Activated CD4-positive, alpha-beta T cell treated with anti-CD3 and anti-CD28 coated beads, Interleukin-10, Interleukin-2, amounts not matched to agents 100 ng/mL and 50 ng/mL, durations not matched to agents 16 hours and 8 hours (primary cell): ENCODE measurements around the gene WDR27.
"Not testable (repeated sequence)": the region's sequence is repeated elsewhere in the genome, so short reads cannot be mapped to it uniquely, and the experiment has no call there.

Source experiments
- DNase-seq: peaks from one replicate; pipeline ENCODE4 v3.0.0-alpha.2; 2020

WDR27 gene

GRCh38 chr6:169511785-169512184 is 190.0 kb downstream of the WDR27 start:
- DNase-seq = not testable (repeated sequence)

GRCh38 chr6:169510871-169511270 is 191.0 kb downstream of the WDR27 start:
- DNase-seq = no peak

GRCh38 chr6:169508452-169508851 is 193.4 kb downstream of the WDR27 start:
- DNase-seq = no peak

- no peak for DNase-seq
These were observed 198.2 kb downstream of the WDR27 start for GRCh38 chr6:169503422-169504152.

GRCh38 chr6:169502445-169502844 is 199.4 kb downstream of the WDR27 start:
- no peak for DNase-seq

GRCh38 chr6:169501777-169502313 is 200.0 kb downstream of the WDR27 start:
- DNase-seq = no peak

GRCh38 chr6:169501128-169501527 is 200.7 kb downstream of the WDR27 start:
- DNase-seq = no peak

- DNase-seq = no peak
These were observed 201.1 kb downstream of the WDR27 start for GRCh38 chr6:169500688-169501087.

- DNase-seq = no peak
These were observed 202.0 kb downstream of the WDR27 start for GRCh38 chr6:169499848-169500247.

GRCh38 chr6:169498916-169499513 is 202.8 kb downstream of the WDR27 start:
- DNase-seq = no peak

GRCh38 chr6:169495601-169496000 is 206.2 kb downstream of the WDR27 start:
- DNase-seq = no peak

- no peak for DNase-seq
These were observed 207.8 kb downstream of the WDR27 start for GRCh38 chr6:169494038-169494437.

- no peak for DNase-seq
These were observed 210.3 kb downstream of the WDR27 start for GRCh38 chr6:169491482-169491881.

GRCh38 chr6:169490830-169491229 is 211.0 kb downstream of the WDR27 start:
- no peak for DNase-seq

GRCh38 chr6:169490246-169490641 is 211.6 kb downstream of the WDR27 start:
- DNase-seq = no peak

- DNase-seq = no peak
These were observed 212.1 kb downstream of the WDR27 start for GRCh38 chr6:169489563-169490245.

GRCh38 chr6:169487579-169488436 is 214.0 kb downstream of the WDR27 start:
- no peak for DNase-seq

- DNase-seq = no peak
These were observed 221.9 kb downstream of the WDR27 start for GRCh38 chr6:169479783-169480495.

- DNase-seq = no peak
These were observed 227.5 kb downstream of the WDR27 start for GRCh38 chr6:169474362-169474761.

- DNase-seq = no peak
These were observed 228.2 kb downstream of the WDR27 start for GRCh38 chr6:169473663-169474062.

- no peak for DNase-seq
These were observed 228.9 kb downstream of the WDR27 start for GRCh38 chr6:169472786-169473416.

- no peak for DNase-seq
These were observed 231.0 kb downstream of the WDR27 start for GRCh38 chr6:169470790-169471189.
